ENCODE measurements around the gene CTIF. TPM values are rescaled to one million over a fixed set of nuclear protein-coding genes. Genes with fewer than 3 reads are reported as not detected.

CTIF gene
- total and polyA plus RNA-seq, 4 donors: 10.6 to 26.7 (median 12.3) TPM

GRCh38 chr18:48838921-48839818 lies 300.3 kb downstream of the CTIF start:
- H3K4me3 ChIP-seq (ENCODE audit: low read depth in 1 of 3, low read length in 3 of 3): no peak overlapping the region
- no peaks in the 10 kb centered on the region for H3K27me3 ChIP-seq (ENCODE audit: control insufficient read depth in 4 of 4, insufficient read depth in 4 of 4, low read length in 3 of 4)
- H3K27ac ChIP-seq (ENCODE audit: low read depth in 1 of 2, low read length in 2 of 2): no peak overlapping the region
- peaks cover 0 to 3% (median 0%) of the 10 kb centered on the region in 4 donors for H3K4me1 ChIP-seq (ENCODE audit: control insufficient read depth in 4 of 4, insufficient read depth in 4 of 4, low read length in 3 of 4)
- 86% methylated on average over 10 of the region's 10 CpGs for WGBS
- no peaks in the 10 kb centered on the region for H3K9me3 ChIP-seq (ENCODE audit: control insufficient read depth in 4 of 4, low read length in 3 of 4)
- H3K9ac ChIP-seq (ENCODE audit: low read depth in 1 of 2, low read length in 2 of 2): no peak overlapping the region
- no peak for TF ChIP-seq NR2F2 (IDR thresholded peaks at IDR 0.05)
- no peak for TF ChIP-seq FOXA2 (IDR thresholded peaks at IDR 0.05)
- no peak for TF ChIP-seq YY1 (IDR thresholded peaks at IDR 0.05)
- TF ChIP-seq CTCF (IDR thresholded peaks at IDR 0.05; ENCODE audit: low read depth, low read length, missing input control): no peak
- TF ChIP-seq RAD21 (IDR thresholded peaks at IDR 0.05): no peak
- TF ChIP-seq HNF4G (IDR thresholded peaks at IDR 0.05): no peak
- no peak for TF ChIP-seq EGR1 (IDR thresholded peaks at IDR 0.05; ENCODE audit: low read depth in 2 of 2)
- TF ChIP-seq FOXA1 (IDR thresholded peaks at IDR 0.05): no peak
- TF ChIP-seq GABPA (IDR thresholded peaks at IDR 0.05 in 1 of 2, conservative IDR thresholded peaks at IDR 0.05 in 1 of 2): no peak
- TF ChIP-seq MAX (IDR thresholded peaks at IDR 0.05): no peak
- no peak for TF ChIP-seq HNF4A (conservative IDR thresholded peaks at IDR 0.05)
- TF ChIP-seq SP1 (IDR thresholded peaks at IDR 0.05): no peak
- no peak for TF ChIP-seq RXRA (IDR thresholded peaks at IDR 0.05)
- no peak for TF ChIP-seq TAF1 (conservative IDR thresholded peaks at IDR 0.05)
- no peak for TF ChIP-seq ZBTB33 (IDR thresholded peaks at IDR 0.05)
- H3K36me3 ChIP-seq (ENCODE audit: control insufficient read depth in 4 of 4, insufficient read depth in 3 of 4, low read depth in 1 of 4, low read length in 3 of 4): no peaks in the 10 kb centered on the region
- no peak for DNase-seq (ENCODE audit: low spot score)

DNA sequence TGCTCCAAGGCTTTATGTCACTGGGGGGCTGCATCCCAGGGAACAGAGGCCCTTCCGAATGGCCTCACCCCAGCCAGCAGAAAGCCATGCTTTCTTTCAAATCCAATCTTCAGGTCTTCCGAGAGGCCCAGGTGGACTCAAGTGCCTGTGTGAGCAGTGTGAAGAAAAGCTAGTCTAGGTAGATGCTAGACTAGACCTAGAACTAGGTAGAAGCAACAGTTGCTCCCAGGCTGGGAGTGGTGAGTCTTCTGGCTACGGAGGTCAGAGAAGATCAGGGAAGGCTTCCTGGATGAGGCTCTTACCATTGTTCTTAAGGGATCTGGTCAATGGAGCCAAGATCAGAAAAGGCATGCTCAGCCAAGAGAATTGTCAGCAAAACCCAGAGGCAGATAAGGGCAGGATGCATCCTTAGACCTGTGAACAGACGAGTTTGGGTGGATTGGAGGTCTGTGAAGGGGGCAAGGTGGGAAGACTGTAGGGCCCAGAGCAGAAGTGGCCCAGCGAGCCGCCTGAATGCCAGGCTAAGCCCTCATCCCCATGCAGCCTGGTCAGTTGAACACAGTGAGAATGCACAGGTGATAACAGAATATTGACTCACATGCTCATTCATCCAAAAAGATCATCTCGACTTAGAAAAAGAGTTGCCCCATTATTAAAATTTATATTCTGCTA lies 301.1 kb downstream of the CTIF start:
- Histone ChIP-seq H3K9ac (ENCODE audit: low read depth in 1 of 2, low read length in 2 of 2) (no peak overlapping the region), H3K27ac (ENCODE audit: low read depth in 1 of 2, low read length in 2 of 2) (peak overlapping the region in 1 of 2 donors; percentile 10), H3K27me3 (ENCODE audit: control insufficient read depth in 4 of 4, insufficient read depth in 4 of 4, low read length in 3 of 4) (no peaks in the 10 kb centered on the region), H3K4me3 (ENCODE audit: low read depth in 1 of 3, low read length in 3 of 3) (no peak overlapping the region), H3K9me3 (ENCODE audit: control insufficient read depth in 4 of 4, low read length in 3 of 4) (no peaks in the 10 kb centered on the region), H3K4me1 (ENCODE audit: control insufficient read depth in 4 of 4, insufficient read depth in 4 of 4, low read length in 3 of 4) (peaks cover 0 to 3% (median 0%) of the 10 kb centered on the region in 4 donors), H3K36me3 (ENCODE audit: control insufficient read depth in 4 of 4, insufficient read depth in 3 of 4, low read depth in 1 of 4, low read length in 3 of 4) (no peaks in the 10 kb centered on the region)
- 91% methylated on average over 7 of the region's 7 CpGs for WGBS
- no peak for DNase-seq (ENCODE audit: low spot score)
- no peak for TF ChIP-seq GABPA (IDR thresholded peaks at IDR 0.05 in 1 of 2, conservative IDR thresholded peaks at IDR 0.05 in 1 of 2)
- peak; percentile 65 for TF ChIP-seq NR2F2 (IDR thresholded peaks at IDR 0.05)
- no peak for TF ChIP-seq RXRA (IDR thresholded peaks at IDR 0.05)
- TF ChIP-seq CTCF (IDR thresholded peaks at IDR 0.05; ENCODE audit: low read depth, low read length, missing input control): no peak

Measured in liver (tissue), 9 donors.